Measurements from ENCODE around the gene CCT5. TPM values are rescaled to one million over a fixed set of nuclear protein-coding genes. Genes with fewer than 3 reads are reported as not detected.
A peak's percentile ranks its signal among the peaks of the same experiment; 100 is the strongest.
"Not testable (repeated sequence)": the region's sequence is repeated elsewhere in the genome, so short reads cannot be mapped to it uniquely, and the experiment has no call there.

Gene CCT5
- total RNA-seq, 2 experiments from 2014 or later, result 27.4 to 32.0 TPM

DNA sequence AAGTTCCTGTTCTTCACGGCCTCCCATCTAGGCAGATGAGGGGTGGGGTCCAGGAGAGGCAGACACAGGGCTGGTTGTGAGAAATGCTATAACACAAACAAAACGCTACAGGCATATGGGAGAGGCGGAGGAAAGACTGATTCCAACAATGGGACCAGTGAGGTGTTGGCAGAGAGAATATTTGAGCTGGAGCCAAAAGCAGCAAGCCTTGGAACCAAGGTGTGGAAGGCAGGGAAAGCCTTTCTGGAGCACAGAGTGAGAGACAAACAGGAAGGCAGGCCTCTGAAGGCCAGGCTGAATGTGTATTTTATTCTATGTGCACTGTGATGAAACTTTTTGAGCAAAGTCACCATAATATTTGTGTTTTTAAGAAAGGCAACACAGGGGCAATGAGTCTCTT lies 3.3 kb upstream of the CCT5 start:
- CTCF ChIA-PET, result no interaction called here
- TF ChIP-seq, protein P1, sequence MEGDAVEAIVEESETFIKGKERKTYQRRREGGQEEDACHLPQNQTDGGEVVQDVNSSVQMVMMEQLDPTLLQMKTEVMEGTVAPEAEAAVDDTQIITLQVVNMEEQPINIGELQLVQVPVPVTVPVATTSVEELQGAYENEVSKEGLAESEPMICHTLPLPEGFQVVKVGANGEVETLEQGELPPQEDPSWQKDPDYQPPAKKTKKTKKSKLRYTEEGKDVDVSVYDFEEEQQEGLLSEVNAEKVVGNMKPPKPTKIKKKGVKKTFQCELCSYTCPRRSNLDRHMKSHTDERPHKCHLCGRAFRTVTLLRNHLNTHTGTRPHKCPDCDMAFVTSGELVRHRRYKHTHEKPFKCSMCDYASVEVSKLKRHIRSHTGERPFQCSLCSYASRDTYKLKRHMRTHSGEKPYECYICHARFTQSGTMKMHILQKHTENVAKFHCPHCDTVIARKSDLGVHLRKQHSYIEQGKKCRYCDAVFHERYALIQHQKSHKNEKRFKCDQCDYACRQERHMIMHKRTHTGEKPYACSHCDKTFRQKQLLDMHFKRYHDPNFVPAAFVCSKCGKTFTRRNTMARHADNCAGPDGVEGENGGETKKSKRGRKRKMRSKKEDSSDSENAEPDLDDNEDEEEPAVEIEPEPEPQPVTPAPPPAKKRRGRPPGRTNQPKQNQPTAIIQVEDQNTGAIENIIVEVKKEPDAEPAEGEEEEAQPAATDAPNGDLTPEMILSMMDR (IDR thresholded peaks at IDR 0.05), result no peak
- Mint-ChIP-seq H3K36me3 (ENCODE audit: low read depth) (peaks cover 21% of the 10 kb centered on the region), H3K27ac (no peak overlapping the region), H3K27me3 (no peaks in the 10 kb centered on the region), H3K9me3 (no peaks in the 10 kb centered on the region), H3K4me3 (peak overlapping the region; percentile 50), H3K4me1 (ENCODE audit: low read depth) (peaks cover 36% of the 10 kb centered on the region)
- Histone ChIP-seq H3K36me3 (ENCODE audit: insufficient read depth, low read length) (no peaks in the 10 kb centered on the region), H3K4me3 (ENCODE audit: low read length) (no peak overlapping the region), H3K27me3 (ENCODE audit: control insufficient read depth in 1 of 2, insufficient read depth in 2 of 2, low read length in 2 of 2) (no peaks in the 10 kb centered on the region), H3K4me1 (ENCODE audit: insufficient read depth, low read length) (peaks cover 24% of the 10 kb centered on the region), H3K27ac (ENCODE audit: low read depth in 1 of 2, low read length in 2 of 2) (no peak overlapping the region), H3K9me3 (ENCODE audit: control insufficient read depth in 1 of 2, insufficient read depth in 1 of 2, low read length in 2 of 2) (no peaks in the 10 kb centered on the region)
- POLR2A ChIA-PET, result interaction anchor here (0.6 kb wide), 1 partner anchor 22 kb away, joined by 3 read pairs; no protein-coding TSS in a partner anchor
- intact Hi-C loops (cut with DNase I, micrococcal nuclease), result no loop called here
- DNase-seq, result no peak
- ATAC-seq (ENCODE audit: poor library complexity), result no peak

- H3K27me3 Mint-ChIP-seq; H3K9me3 ChIP-seq (ENCODE audit: control insufficient read depth in 1 of 2, insufficient read depth in 1 of 2, low read length in 2 of 2); H3K27me3 ChIP-seq (ENCODE audit: control insufficient read depth in 1 of 2, insufficient read depth in 2 of 2, low read length in 2 of 2); H3K27ac ChIP-seq (ENCODE audit: low read depth in 1 of 2, low read length in 2 of 2); POLR2A ChIA-PET; ATAC-seq (ENCODE audit: poor library complexity); intact Hi-C loops (cut with DNase I, micrococcal nuclease); H3K9me3 Mint-ChIP-seq; H3K36me3 ChIP-seq (ENCODE audit: insufficient read depth, low read length); H3K4me3 ChIP-seq (ENCODE audit: low read length); H3K27ac Mint-ChIP-seq; CTCF ChIA-PET; DNase-seq: not testable (repeated sequence)
- Mint-ChIP-seq H3K4me1 (ENCODE audit: low read depth) (peaks cover 41% of the 10 kb centered on the region), H3K4me3 (peak overlapping the region; percentile 98), H3K36me3 (ENCODE audit: low read depth) (peaks cover 25% of the 10 kb centered on the region)
- H3K4me1 ChIP-seq (ENCODE audit: insufficient read depth, low read length), result peaks cover 28% of the 10 kb centered on the region
These were observed 2.9 kb upstream of the CCT5 start for GRCh38 chr5:10247217-10247616.

- Mint-ChIP-seq H3K27ac (peak overlapping the region; percentile 99), H3K4me3 (peak overlapping the region; percentile 98)
These were observed 1.5 kb upstream of the CCT5 start for GRCh38 chr5:10248378-10249260.

More at GRCh38 chr5:10248378-10249260, 1.5 kb upstream of the CCT5 start:
- Histone ChIP-seq H3K27me3 (ENCODE audit: control insufficient read depth in 1 of 2, insufficient read depth in 2 of 2, low read length in 2 of 2) (no peaks in the 10 kb centered on the region), H3K4me3 (ENCODE audit: low read length) (peak overlapping the region; percentile 95), H3K36me3 (ENCODE audit: insufficient read depth, low read length) (peaks cover 3% of the 10 kb centered on the region), H3K27ac (ENCODE audit: low read depth in 1 of 2, low read length in 2 of 2) (peak overlapping the region; percentile 84 to 100), H3K4me1 (ENCODE audit: insufficient read depth, low read length) (peaks cover 42% of the 10 kb centered on the region), H3K9me3 (ENCODE audit: control insufficient read depth in 1 of 2, insufficient read depth in 1 of 2, low read length in 2 of 2) (no peaks in the 10 kb centered on the region)
- ChIA-PET CTCF (no interaction called here), POLR2A (interaction anchor here (2.0 to 3.6 kb wide), 2 partner anchors 105 to 512 kb away, joined by 12 to 56 read pairs; partner anchors contain the start of genes DAP and MARCHF6)
- ATAC-seq (ENCODE audit: poor library complexity) (no peak), DNase-seq (peak in 1 of 14 experiments; percentile 0)
- TF ChIP-seq, protein P1 (IDR thresholded peaks at IDR 0.05), result no peak
- Mint-ChIP-seq H3K36me3 (ENCODE audit: low read depth) (peaks cover 32% of the 10 kb centered on the region), H3K9me3 (no peaks in the 10 kb centered on the region), H3K27me3 (no peaks in the 10 kb centered on the region), H3K4me1 (ENCODE audit: low read depth) (peaks cover 45% of the 10 kb centered on the region)
- intact Hi-C loops (cut with DNase I, micrococcal nuclease), result no loop called here

Data from CD4-positive, alpha-beta T cell (primary cell).